ENCODE measurements around the gene FILIP1.

DNA sequence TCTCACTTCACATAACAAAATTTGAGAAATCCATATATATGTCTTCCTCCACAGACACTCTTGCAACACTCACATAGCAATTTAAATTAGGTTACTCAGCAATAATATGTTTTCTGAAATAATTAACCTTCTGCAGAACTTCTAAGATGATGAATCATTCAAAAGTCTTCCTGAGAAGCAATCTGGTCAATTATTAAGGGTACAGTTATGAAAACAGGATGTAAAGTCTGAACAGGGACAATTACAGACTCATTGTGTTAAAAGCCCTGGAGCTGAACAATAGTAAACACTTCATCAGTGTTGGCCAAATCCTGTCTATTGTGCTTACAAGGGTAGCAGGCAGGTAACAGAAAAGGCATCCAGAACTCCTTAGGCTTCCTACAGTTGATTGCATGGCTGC lies 75.4 kb downstream of the FILIP1 start:
- TF ChIP-seq ZNF274 (IDR thresholded peaks at IDR 0.05; ENCODE audit: low read depth, low read length) (no peak), YY1 (IDR thresholded peaks at IDR 0.05; ENCODE audit: insufficient read depth, insufficient read length) (no peak)
